GM18873 (cell line): ENCODE measurements around the gene IQSEC1.

ENCODE experiments used
- ATAC-seq: cut with Tn5 transposase; IDR thresholded peaks from one replicate; pipeline ENCODE4 v1.9.1; 2021; ENCODE audit warnings: mild to moderate bottlenecking, moderate library complexity, moderate number of reproducible peaks; ENCODE audit not compliant: unreplicated experiment, low FRiP score

The IQSEC1 gene

GRCh38 chr3:12961697-12962036 lies 111.6 kb downstream of the IQSEC1 start:
- no peak for ATAC-seq

DNA sequence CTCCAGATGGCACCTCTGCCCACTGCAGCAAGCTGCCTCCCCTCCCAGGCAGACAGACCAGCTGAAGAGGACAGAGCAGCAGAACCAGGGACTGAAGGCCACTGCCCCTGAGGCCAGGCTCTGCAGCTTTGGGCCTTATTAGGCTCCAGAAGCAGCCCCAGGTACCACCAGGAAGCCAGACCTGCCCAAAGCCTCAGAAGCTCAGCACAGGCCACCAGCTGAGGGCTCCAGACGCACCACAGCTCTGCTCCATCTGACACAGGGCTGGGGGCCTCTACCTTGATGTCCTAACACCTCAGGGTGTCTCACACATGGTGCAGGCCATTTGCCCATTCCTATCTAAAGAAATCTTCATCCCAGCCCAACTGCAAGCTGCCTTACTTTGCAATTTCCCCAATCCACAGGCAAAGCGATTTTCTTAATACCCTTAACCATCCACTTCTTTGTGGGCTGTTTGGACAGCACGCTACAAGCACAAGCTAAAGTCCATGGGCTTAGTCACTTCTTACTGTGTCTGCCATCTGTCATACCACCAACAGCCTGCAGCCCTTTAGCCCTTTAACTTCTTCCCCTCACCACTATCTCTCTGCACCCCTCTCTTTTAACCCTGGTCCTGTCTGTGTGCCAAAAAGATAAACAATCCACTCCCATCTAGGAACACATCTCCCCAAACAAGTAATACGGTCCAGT lies 112.1 kb downstream of the IQSEC1 start:
- no peak for ATAC-seq

- ATAC-seq = no peak
Observed at GRCh38 chr3:12960497-12960896, 112.7 kb downstream of the IQSEC1 start.

DNA sequence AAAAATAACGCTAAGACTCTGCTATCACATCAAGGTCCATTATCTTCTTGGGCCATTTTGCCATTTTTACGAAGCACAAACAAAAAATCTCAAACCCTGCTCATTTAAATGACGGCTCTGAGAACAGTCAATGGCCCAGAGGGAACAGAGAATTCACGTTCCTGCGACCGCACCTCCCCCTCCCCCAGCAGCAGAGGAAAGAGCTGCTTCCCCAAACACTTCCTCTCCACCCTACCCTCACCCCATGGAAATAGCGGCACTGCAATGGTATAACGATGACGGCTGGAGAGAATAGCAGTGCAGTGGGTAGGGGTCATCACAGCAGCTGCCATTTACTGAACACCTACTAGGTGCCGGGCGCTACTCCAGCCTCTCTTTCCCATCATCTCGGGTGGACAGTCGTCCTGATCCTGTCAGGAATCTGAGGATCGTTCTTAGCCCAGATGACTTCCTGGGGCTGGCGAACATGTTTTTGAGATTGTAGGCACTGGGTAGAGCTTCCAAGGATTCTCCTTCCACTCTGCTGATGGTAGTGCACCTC lies 113.3 kb downstream of the IQSEC1 start:
- no peak for ATAC-seq

DNA sequence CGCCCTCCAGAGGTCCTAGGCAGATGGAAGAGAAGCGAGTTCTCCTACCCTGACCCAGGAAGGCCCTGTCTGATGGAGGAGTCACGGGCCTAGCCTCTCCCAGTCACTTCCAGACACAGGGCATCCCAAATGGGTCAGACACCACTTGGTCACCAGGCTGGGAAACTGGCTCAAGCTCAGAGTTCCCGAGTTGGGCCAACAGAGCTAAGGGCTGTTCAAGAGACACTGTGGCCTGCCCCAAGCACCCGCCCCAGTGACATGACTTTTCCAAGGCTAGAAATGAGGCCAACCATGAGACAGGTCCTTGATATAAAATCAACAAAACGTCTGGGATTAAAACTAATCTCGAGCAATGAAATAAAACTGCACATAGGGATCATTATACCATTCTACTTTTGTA lies 113.8 kb downstream of the IQSEC1 start:
- ATAC-seq = no peak

- ATAC-seq = no peak
Observed at GRCh38 chr3:12957824-12958792, 115.1 kb downstream of the IQSEC1 start.

DNA sequence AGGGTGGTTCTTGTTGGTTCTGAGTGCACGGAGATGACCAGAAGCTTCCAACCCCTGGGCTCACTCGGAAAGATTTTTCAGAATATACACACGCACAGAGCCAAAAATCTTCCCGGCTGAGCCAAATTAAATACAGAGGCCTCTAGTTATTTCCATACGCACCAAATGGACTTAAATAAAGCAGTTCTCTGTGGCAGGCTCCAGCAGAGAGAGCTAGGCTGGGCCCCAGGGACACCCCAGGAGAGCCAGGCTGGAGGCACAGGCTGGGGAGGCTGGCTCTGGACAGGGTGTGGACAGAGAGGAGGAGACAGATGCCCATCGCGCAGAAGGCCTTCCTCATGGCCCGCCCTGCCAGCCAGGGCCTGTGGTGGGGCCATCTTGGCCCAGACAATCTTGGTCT lies 115.9 kb downstream of the IQSEC1 start:
- ATAC-seq = no peak

- ATAC-seq = no peak
Observed at GRCh38 chr3:12956316-12956660, 116.9 kb downstream of the IQSEC1 start.

GRCh38 chr3:12955651-12956315 lies 117.4 kb downstream of the IQSEC1 start:
- no peak for ATAC-seq

- ATAC-seq = no peak
Observed at GRCh38 chr3:12954891-12955650, 118.2 kb downstream of the IQSEC1 start.

DNA sequence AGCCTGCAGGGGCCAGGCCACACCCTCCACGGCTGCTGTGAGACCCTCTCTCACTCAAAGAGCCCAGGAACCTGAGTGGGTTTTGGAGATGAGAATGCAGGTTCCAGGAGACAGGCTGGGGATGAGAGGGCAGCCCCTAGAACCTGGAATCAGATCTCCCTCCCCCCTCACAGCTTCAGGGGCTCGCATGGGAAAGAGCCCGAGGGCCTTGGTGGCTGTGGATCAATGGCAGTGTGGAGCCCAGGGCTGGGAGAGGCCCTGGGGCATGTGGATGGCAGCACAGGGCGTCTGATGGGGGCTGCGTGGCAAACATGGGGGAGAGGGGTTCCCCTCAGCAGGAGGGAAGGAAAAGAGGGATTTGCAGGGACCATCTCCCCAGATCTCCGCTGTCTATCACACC lies 119.0 kb downstream of the IQSEC1 start:
- no peak for ATAC-seq

- ATAC-seq = no peak
Observed at GRCh38 chr3:12953201-12953995, 119.8 kb downstream of the IQSEC1 start.

- ATAC-seq = no peak
Observed at GRCh38 chr3:12952343-12953200, 120.7 kb downstream of the IQSEC1 start.

- no peak for ATAC-seq
Observed at GRCh38 chr3:12948891-12949711, 124.1 kb downstream of the IQSEC1 start.

DNA sequence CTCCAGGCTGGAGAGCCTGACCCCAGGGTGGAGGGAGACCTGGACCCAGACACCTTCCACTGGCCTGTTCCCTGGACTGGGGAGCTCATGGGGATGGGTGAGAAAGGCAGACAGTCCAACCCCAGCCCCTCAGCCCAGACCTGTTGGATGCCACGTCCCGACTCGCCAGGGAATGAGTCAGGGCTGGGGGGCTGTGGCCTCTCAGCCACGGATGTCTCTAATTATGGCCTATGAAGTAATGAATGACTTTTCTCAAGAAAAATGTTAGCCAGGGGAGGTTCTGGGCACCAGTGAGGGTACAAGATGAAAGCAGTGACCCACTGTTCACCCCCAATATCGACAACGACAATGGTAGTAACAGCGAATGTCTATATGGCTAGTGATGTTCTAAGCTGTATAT lies 124.9 kb downstream of the IQSEC1 start:
- no peak for ATAC-seq

DNA sequence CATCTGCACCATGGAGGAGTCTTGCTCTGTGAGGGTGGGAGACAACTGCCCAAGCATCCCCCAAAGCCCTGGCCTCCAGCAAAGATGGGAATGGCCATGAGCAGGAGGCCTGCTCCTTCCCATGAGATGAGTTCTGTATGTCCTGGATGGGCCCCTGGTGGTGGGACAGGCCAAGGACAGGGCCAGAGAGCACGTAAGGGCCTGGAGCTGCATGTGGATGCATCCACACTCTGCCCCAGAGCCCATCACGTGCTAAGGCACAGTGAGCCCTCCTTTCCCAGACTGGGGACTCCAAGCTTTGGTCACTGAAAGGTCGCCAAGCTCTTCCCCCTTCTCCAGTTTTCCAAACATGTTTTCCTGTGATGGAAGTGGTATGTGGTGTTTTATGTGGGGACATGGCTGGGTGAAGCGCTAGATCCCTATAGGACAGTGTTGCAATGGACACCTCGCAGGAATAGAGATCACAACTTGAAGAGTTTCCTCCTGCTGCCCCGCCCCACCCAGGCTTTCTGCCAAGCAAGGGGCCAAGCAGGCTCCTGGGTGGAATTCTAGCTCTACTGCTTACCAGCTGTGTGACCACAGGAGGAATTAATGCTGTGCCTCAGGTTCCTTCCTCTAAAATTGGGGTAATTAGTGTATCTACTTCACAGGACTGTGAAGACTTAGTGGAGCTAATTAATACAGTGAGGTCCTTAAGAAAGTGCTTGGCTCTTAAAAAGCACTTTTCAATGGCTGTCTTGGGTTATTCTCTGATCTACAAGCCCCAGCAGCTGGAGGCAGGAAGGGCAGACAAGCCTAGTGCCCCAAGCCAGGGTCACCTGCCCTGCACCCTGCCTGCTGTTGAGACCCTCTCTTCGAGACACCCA lies 125.5 kb downstream of the IQSEC1 start:
- ATAC-seq = no peak
